ENCODE results near the gene EPHA2. TPM values are rescaled to one million over a fixed set of nuclear protein-coding genes. Genes with fewer than 3 reads are reported as not detected.
"Not testable (repeated sequence)": the region's sequence is repeated elsewhere in the genome, so short reads cannot be mapped to it uniquely, and the experiment has no call there.

Gene EPHA2
- total RNA-seq, 2 experiments from 2014 or later: not detected

- H3K4me3 Mint-ChIP-seq; H3K9me3 Mint-ChIP-seq (ENCODE audit: low read depth); ATAC-seq; H3K27ac Mint-ChIP-seq; H3K4me1 Mint-ChIP-seq; DNase-seq; H3K36me3 Mint-ChIP-seq: not testable (repeated sequence)
- CTCF ChIA-PET: interaction anchor here (0.8 kb wide), 1 partner anchor 28 kb away, joined by 4 read pairs; no protein-coding TSS in a partner anchor
- peaks cover 49% of the 10 kb centered on the region for H3K27me3 Mint-ChIP-seq
Measured at GRCh38 chr1:16107039-16107438, 48.8 kb downstream of the EPHA2 start.

- Mint-ChIP-seq H3K9me3 (ENCODE audit: low read depth) (no peaks in the 10 kb centered on the region), H3K4me3 (no peak overlapping the region), H3K27me3 (peaks cover 43% of the 10 kb centered on the region), H3K36me3 (no peaks in the 10 kb centered on the region), H3K27ac (no peak overlapping the region), H3K4me1 (no peaks in the 10 kb centered on the region)
- ATAC-seq: no peak
- CTCF ChIA-PET: no interaction called here
- no peak for DNase-seq
Measured at GRCh38 chr1:16101623-16102022, 54.2 kb downstream of the EPHA2 start.

GRCh38 chr1:16099412-16099811 lies 56.5 kb downstream of the EPHA2 start:
- CTCF ChIA-PET: no interaction called here
- H3K27ac Mint-ChIP-seq: no peak overlapping the region

GRCh38 chr1:16095447-16095846 lies 60.4 kb downstream of the EPHA2 start:
- Mint-ChIP-seq H3K36me3 (no peaks in the 10 kb centered on the region), H3K9me3 (ENCODE audit: low read depth) (no peaks in the 10 kb centered on the region), H3K27ac (no peak overlapping the region), H3K4me3 (no peak overlapping the region), H3K4me1 (no peaks in the 10 kb centered on the region), H3K27me3 (peaks cover 28% of the 10 kb centered on the region)
- DNase-seq: no peak
- no peak for ATAC-seq
- CTCF ChIA-PET: no interaction called here

More at GRCh38 chr1:16099412-16099811, 56.5 kb downstream of the EPHA2 start:
- H3K27me3 Mint-ChIP-seq: peaks cover 37% of the 10 kb centered on the region
- H3K4me3 Mint-ChIP-seq: no peak overlapping the region
- H3K9me3 Mint-ChIP-seq (ENCODE audit: low read depth): no peaks in the 10 kb centered on the region
- DNase-seq (no peak), ATAC-seq (no peak)
- no peaks in the 10 kb centered on the region for H3K4me1 Mint-ChIP-seq
- no peaks in the 10 kb centered on the region for H3K36me3 Mint-ChIP-seq

- no peaks in the 10 kb centered on the region for H3K4me1 Mint-ChIP-seq
- no peaks in the 10 kb centered on the region for H3K9me3 Mint-ChIP-seq (ENCODE audit: low read depth)
- H3K27me3 Mint-ChIP-seq: peaks cover 28% of the 10 kb centered on the region
- H3K27ac Mint-ChIP-seq: no peak overlapping the region
- CTCF ChIA-PET: no interaction called here
- ATAC-seq: no peak
- no peaks in the 10 kb centered on the region for H3K36me3 Mint-ChIP-seq
- DNase-seq: no peak
- no peak overlapping the region for H3K4me3 Mint-ChIP-seq
Measured at GRCh38 chr1:16094453-16095158, 61.3 kb downstream of the EPHA2 start.

GRCh38 chr1:16093611-16094010 lies 62.3 kb downstream of the EPHA2 start:
- no peak overlapping the region for H3K27ac Mint-ChIP-seq
- no peaks in the 10 kb centered on the region for H3K9me3 Mint-ChIP-seq (ENCODE audit: low read depth)
- H3K27me3 Mint-ChIP-seq: peaks cover 24% of the 10 kb centered on the region
- H3K4me1 Mint-ChIP-seq: no peaks in the 10 kb centered on the region
- CTCF ChIA-PET: interaction anchor here (0.6 to 1.6 kb wide), 4 partner anchors 15 to 107 kb away, joined by 3 to 5 read pairs (median 4); no protein-coding TSS in a partner anchor
- DNase-seq (no peak), ATAC-seq (no peak)
- no peak overlapping the region for H3K4me3 Mint-ChIP-seq
- H3K36me3 Mint-ChIP-seq: no peaks in the 10 kb centered on the region

GRCh38 chr1:16092923-16093511 lies 62.9 kb downstream of the EPHA2 start:
- ATAC-seq: no peak
- H3K27me3 Mint-ChIP-seq: peaks cover 24% of the 10 kb centered on the region
- no peak overlapping the region for H3K4me3 Mint-ChIP-seq
- no peaks in the 10 kb centered on the region for H3K36me3 Mint-ChIP-seq
- H3K4me1 Mint-ChIP-seq: no peaks in the 10 kb centered on the region
- DNase-seq: no peak
- no peak overlapping the region for H3K27ac Mint-ChIP-seq
- CTCF ChIA-PET: interaction anchor here (0.6 to 1.6 kb wide), 4 partner anchors 14 to 107 kb away, joined by 3 to 5 read pairs (median 4); no protein-coding TSS in a partner anchor
- H3K9me3 Mint-ChIP-seq (ENCODE audit: low read depth): no peaks in the 10 kb centered on the region

GRCh38 chr1:16092097-16092922 lies 63.6 kb downstream of the EPHA2 start:
- H3K4me1 Mint-ChIP-seq: no peaks in the 10 kb centered on the region
- ATAC-seq (no peak), DNase-seq (no peak)
- H3K4me3 Mint-ChIP-seq: no peak overlapping the region
- H3K9me3 Mint-ChIP-seq (ENCODE audit: low read depth): no peaks in the 10 kb centered on the region
- no peak overlapping the region for H3K27ac Mint-ChIP-seq
- peaks cover 24% of the 10 kb centered on the region for H3K27me3 Mint-ChIP-seq
- H3K36me3 Mint-ChIP-seq: no peaks in the 10 kb centered on the region
- CTCF ChIA-PET: interaction anchor here (1.3 to 1.6 kb wide), 2 partner anchors 13 to 93 kb away, joined by 3 to 5 read pairs; no protein-coding TSS in a partner anchor

GRCh38 chr1:16091296-16091695 lies 64.6 kb downstream of the EPHA2 start:
- DNase-seq (no peak), ATAC-seq (no peak)
- no peaks in the 10 kb centered on the region for H3K4me1 Mint-ChIP-seq
- CTCF ChIA-PET: no interaction called here
- H3K9me3 Mint-ChIP-seq (ENCODE audit: low read depth): no peaks in the 10 kb centered on the region
- no peaks in the 10 kb centered on the region for H3K36me3 Mint-ChIP-seq
- H3K27ac Mint-ChIP-seq: no peak overlapping the region
- peaks cover 18% of the 10 kb centered on the region for H3K27me3 Mint-ChIP-seq
- no peak overlapping the region for H3K4me3 Mint-ChIP-seq

- Mint-ChIP-seq H3K4me3 (no peak overlapping the region), H3K4me1 (no peaks in the 10 kb centered on the region), H3K36me3 (no peaks in the 10 kb centered on the region), H3K27me3 (peaks cover 9% of the 10 kb centered on the region), H3K9me3 (ENCODE audit: low read depth) (no peaks in the 10 kb centered on the region), H3K27ac (no peak overlapping the region)
- CTCF ChIA-PET: no interaction called here
- ATAC-seq (no peak), DNase-seq (no peak)
Measured at GRCh38 chr1:16090076-16090826, 65.6 kb downstream of the EPHA2 start.

- no peak for ATAC-seq
- H3K36me3 Mint-ChIP-seq: no peaks in the 10 kb centered on the region
- CTCF ChIA-PET: no interaction called here
- H3K27me3 Mint-ChIP-seq: peaks cover 6% of the 10 kb centered on the region
- H3K9me3 Mint-ChIP-seq (ENCODE audit: low read depth): no peaks in the 10 kb centered on the region
- H3K27ac Mint-ChIP-seq: no peak overlapping the region
- H3K4me1 Mint-ChIP-seq: no peaks in the 10 kb centered on the region
- no peak overlapping the region for H3K4me3 Mint-ChIP-seq
- no peak for DNase-seq
Measured at GRCh38 chr1:16088996-16089395, 66.9 kb downstream of the EPHA2 start.

- no peak overlapping the region for H3K27ac Mint-ChIP-seq
- no peaks in the 10 kb centered on the region for H3K36me3 Mint-ChIP-seq
- H3K27me3 Mint-ChIP-seq: peaks cover 2% of the 10 kb centered on the region
- CTCF ChIA-PET: no interaction called here
- no peak for DNase-seq
- H3K4me1 Mint-ChIP-seq: no peaks in the 10 kb centered on the region
- H3K9me3 Mint-ChIP-seq (ENCODE audit: low read depth): no peaks in the 10 kb centered on the region
- H3K4me3 Mint-ChIP-seq: no peak overlapping the region
- ATAC-seq: no peak
Measured at GRCh38 chr1:16088351-16088911, 67.4 kb downstream of the EPHA2 start.

- Mint-ChIP-seq H3K9me3 (ENCODE audit: low read depth) (no peaks in the 10 kb centered on the region), H3K4me3 (no peak overlapping the region), H3K27me3 (no peaks in the 10 kb centered on the region), H3K27ac (no peak overlapping the region), H3K4me1 (no peaks in the 10 kb centered on the region), H3K36me3 (no peaks in the 10 kb centered on the region)
- DNase-seq (no peak), ATAC-seq (no peak)
- CTCF ChIA-PET: interaction anchor here (10.9 kb wide), 1 partner anchor 98 kb away, joined by 259 read pairs; no protein-coding TSS in a partner anchor
Measured at GRCh38 chr1:16087733-16088132, 68.1 kb downstream of the EPHA2 start.

Measured in activated CD8-positive, alpha-beta memory T cell treated with anti-CD3 and anti-CD28 coated beads, Interleukin-2, amount 10 ng/mL, durations not matched to agents 7 days and 5 days (primary cell).